Caco-2 (cell line): Measurements from ENCODE around the gene MARF1. TPM values are rescaled to one million over a fixed set of nuclear protein-coding genes. Genes with fewer than 3 reads are reported as not detected.
A peak's percentile ranks its signal among the peaks of the same experiment; 100 is the strongest.

Experiments used
- BruUV-seq: library from RNA; stranded (reverse); fragments of 400-500 nt; replicated peaks from 2 replicates; lab custom pipeline; 2021; lab: Mats Ljungman, UMichigan
- CTCF ChIA-PET: fragments of 300-600 bp; sonication (Branson Sonifier 250); formaldehyde crosslinking; loops from one replicate; lab custom pipeline; 2022; ENCODE audit warnings: antibody characterized with exemption; lab: Charles Lee
- POLR2A ChIA-PET: fragments of 300-600 bp; sonication (Branson Sonifier 250); formaldehyde crosslinking; loops from one replicate; lab custom pipeline; 2022; ENCODE audit warnings: antibody characterized with exemption; lab: Charles Lee
- DNase-seq, 2 experiments: peaks; one replicate each; pipeline versions ENCODE4 v3.0.0 to v3.0.0-alpha.2; 2020 to 2022
- H3K27me3 ChIP-seq: replicated peaks from 2 replicates; pipeline ENCODE4 v1.6.0; 2011; ENCODE audit warnings: low read length; ENCODE audit not compliant: control insufficient read depth, insufficient read depth
- H3K36me3 ChIP-seq: 2 replicates; pipeline ENCODE4 v1.5.1; 2011; ENCODE audit warnings: low read length; ENCODE audit not compliant: control insufficient read depth, insufficient read depth
- H3K4me1 ChIP-seq: fragments of 250-450 bp; sonication (Bioruptor Pico); 2 replicates; pipeline ENCODE4 v1.5.1; 2020; ENCODE audit warnings: mild to moderate bottlenecking
- H3K4me3 ChIP-seq: 2 replicates; pipeline ENCODE4 v1.5.1; 2011; ENCODE audit warnings: low read depth, mild to moderate bottlenecking, control low read depth, low read length
- H3K9me3 ChIP-seq: fragments of 250-450 bp; sonication (Bioruptor Pico); 2 replicates; pipeline ENCODE4 v1.5.1; 2020; ENCODE audit warnings: mild to moderate bottlenecking, moderate library complexity
- H3K27ac Mint-ChIP-seq: one replicate; pipeline ENCODE4 v1.8.0; 2022; ENCODE audit warnings: mixed read lengths; ENCODE audit not compliant: unreplicated experiment
- H3K27me3 Mint-ChIP-seq: one replicate; pipeline ENCODE4 v1.8.0; 2022; ENCODE audit warnings: mixed read lengths; ENCODE audit not compliant: insufficient read depth, unreplicated experiment
- H3K36me3 Mint-ChIP-seq: one replicate; pipeline ENCODE4 v1.8.0; 2022; ENCODE audit warnings: mild to moderate bottlenecking, mixed read lengths; ENCODE audit not compliant: insufficient read depth, unreplicated experiment
- H3K4me1 Mint-ChIP-seq: one replicate; pipeline ENCODE4 v1.8.0; 2022; ENCODE audit warnings: low read depth, mixed read lengths; ENCODE audit not compliant: unreplicated experiment
- H3K4me3 Mint-ChIP-seq: one replicate; pipeline ENCODE4 v1.8.0; 2022; ENCODE audit warnings: mild to moderate bottlenecking, moderate library complexity, mixed read lengths; ENCODE audit not compliant: unreplicated experiment
- H3K9me3 Mint-ChIP-seq: one replicate; pipeline ENCODE4 v1.8.0; 2022; ENCODE audit warnings: mixed read lengths; ENCODE audit not compliant: unreplicated experiment
- intact Hi-C: fragments of 100-400 bp; cut with micrococcal nuclease; formaldehyde crosslinking; loops from one replicate; pipeline ENCODE4 v1.10.0; 2022; ENCODE audit not compliant: unreplicated experiment
- total RNA-seq: library from RNA; stranded (reverse); gene quantifications from 2 replicates; pipeline ENCODE4 v1.2.3, GENCODE V29; 2022
- TF ChIP-seq, protein P1 (sequence below), 2 experiments: fragments of 200-600 bp in 1 of 2; IDR thresholded peaks; 1 replicate in 1 of 2; 2 replicates in 1 of 2; pipeline versions ENCODE4 v1.5.1 to v1.8.0; 2011 to 2022; ENCODE audit warnings: antibody characterized with exemption in 1 of 2, control low read depth in 1 of 2, inconsistent platforms in 1 of 2, low read depth in 1 of 2, low read length in 1 of 2, mild to moderate bottlenecking in 1 of 2, moderate library complexity in 1 of 2; ENCODE audit not compliant: insufficient read depth in 1 of 2, severe bottlenecking in 1 of 2, unreplicated experiment in 1 of 2

Gene MARF1
- total RNA-seq, 1 experiment from 2014 or later, result 22.3 TPM

DNA sequence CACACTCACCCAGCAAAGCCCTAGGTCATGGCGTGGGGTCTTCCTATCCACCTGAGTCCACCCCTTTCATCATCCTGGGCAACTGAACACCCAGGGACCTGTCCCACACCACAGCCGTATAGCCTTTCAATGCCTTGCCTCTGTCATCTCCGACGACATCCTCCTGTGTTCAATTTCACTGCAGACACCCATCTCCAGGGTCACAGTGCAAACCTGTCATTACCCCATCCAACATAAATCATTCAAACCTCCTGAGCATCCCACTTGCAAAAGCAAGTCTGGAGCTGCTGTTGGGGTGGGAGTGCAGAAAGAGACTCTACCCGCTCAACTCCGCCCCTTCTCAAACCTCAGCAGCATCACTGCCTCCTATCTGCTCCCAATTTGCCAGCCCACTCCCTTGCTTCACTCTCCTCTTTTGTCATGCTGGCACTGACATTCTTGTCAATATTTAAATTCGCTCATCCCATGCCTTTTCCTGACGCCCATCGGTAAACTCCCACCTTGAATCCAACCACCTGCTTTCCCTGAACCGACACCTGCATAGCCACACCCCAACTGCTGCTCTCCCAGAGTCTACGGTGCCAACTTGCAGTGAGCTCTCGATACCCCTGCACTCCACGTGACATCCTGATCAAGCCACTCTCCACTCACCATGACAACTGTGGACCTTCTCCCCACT, 37.0 kb downstream of the MARF1 start:
- H3K4me1 Mint-ChIP-seq, result peaks cover 7% of the 10 kb centered on the region
- POLR2A ChIA-PET, result no interaction called here

DNA sequence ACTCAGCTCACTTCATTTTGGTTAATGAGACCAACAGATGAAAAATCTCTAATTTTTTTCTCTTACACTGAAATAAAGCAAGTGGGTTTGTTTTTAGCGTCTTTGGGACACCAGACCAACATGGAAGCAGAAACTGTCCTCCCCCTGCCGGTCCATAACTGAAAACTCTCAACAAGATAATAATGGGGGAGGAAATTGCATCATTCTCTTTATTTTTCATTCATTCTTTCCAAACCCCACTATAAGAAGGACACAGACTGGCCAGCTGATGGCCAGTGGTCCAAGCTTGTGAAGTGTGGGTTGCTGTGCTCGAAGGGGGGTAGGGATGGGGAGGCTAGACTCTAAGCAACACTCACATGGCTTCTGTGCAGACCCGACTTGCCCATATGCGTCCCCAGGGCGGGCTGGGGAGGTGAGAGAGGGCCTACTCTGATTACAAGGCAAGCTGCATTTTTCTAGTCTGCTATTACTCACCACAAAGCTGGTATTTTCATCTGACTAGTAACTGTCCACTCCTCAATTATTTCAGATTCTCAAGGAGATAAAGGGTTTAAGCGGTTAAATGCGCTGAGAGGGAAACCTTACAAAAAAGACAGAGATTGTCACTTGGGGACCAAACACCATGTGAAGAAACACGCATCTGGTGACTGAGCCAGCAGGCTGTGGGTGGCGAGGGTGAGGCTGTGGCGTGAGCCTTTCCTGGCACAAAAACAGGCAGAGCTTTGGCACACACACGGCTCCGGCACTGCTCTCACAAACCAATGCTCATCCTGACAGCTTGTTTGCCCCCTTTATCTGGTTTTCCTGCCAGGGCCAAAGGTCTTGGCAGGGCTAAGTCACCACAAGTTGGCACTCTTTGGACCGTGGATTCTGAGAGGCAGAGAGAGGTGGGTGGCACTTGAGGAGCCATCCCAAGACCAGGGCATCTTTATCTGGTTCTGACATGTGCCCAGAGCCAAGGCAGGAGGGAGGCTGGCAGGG, 38.2 kb downstream of the MARF1 start:
- no peaks in the 10 kb centered on the region for H3K4me1 ChIP-seq
- no peaks in the 10 kb centered on the region for H3K9me3 ChIP-seq
- CTCF ChIA-PET, result no interaction called here
- Mint-ChIP-seq H3K27ac (no peak overlapping the region), H3K36me3 (peaks cover 22% of the 10 kb centered on the region), H3K4me1 (peaks cover 7% of the 10 kb centered on the region), H3K4me3 (no peak overlapping the region), H3K27me3 (no peaks in the 10 kb centered on the region), H3K9me3 (no peaks in the 10 kb centered on the region)
- no peaks in the 10 kb centered on the region for H3K36me3 ChIP-seq
- DNase-seq, result no peak
- no peaks in the 10 kb centered on the region for H3K27me3 ChIP-seq
- TF ChIP-seq, protein P1, sequence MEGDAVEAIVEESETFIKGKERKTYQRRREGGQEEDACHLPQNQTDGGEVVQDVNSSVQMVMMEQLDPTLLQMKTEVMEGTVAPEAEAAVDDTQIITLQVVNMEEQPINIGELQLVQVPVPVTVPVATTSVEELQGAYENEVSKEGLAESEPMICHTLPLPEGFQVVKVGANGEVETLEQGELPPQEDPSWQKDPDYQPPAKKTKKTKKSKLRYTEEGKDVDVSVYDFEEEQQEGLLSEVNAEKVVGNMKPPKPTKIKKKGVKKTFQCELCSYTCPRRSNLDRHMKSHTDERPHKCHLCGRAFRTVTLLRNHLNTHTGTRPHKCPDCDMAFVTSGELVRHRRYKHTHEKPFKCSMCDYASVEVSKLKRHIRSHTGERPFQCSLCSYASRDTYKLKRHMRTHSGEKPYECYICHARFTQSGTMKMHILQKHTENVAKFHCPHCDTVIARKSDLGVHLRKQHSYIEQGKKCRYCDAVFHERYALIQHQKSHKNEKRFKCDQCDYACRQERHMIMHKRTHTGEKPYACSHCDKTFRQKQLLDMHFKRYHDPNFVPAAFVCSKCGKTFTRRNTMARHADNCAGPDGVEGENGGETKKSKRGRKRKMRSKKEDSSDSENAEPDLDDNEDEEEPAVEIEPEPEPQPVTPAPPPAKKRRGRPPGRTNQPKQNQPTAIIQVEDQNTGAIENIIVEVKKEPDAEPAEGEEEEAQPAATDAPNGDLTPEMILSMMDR (IDR thresholded peaks at IDR 0.05; ENCODE audit: insufficient read depth in 1 of 2, low read depth in 1 of 2, low read length in 1 of 2, severe bottlenecking in 1 of 2, unreplicated experiment in 1 of 2), result no peak
- POLR2A ChIA-PET, result no interaction called here
- H3K4me3 ChIP-seq, result no peak overlapping the region
- intact Hi-C loops, result no loop called here
- BruUV-seq, result no TSS peak

More for the DNA sequence above, 37.0 kb downstream of the MARF1 start:
- intact Hi-C loops, result no loop called here
- CTCF ChIA-PET, result no interaction called here
- H3K36me3 Mint-ChIP-seq, result peaks cover 20% of the 10 kb centered on the region
- DNase-seq, result no peak
- Histone ChIP-seq H3K4me3 (no peak overlapping the region), H3K27me3 (no peaks in the 10 kb centered on the region), H3K36me3 (no peaks in the 10 kb centered on the region), H3K4me1 (no peaks in the 10 kb centered on the region), H3K9me3 (no peaks in the 10 kb centered on the region)
- H3K27ac Mint-ChIP-seq, result peak overlapping the region; percentile 0
- no peak overlapping the region for H3K4me3 Mint-ChIP-seq
- TF ChIP-seq, protein P1 (IDR thresholded peaks at IDR 0.05; ENCODE audit: insufficient read depth in 1 of 2, low read depth in 1 of 2, low read length in 1 of 2, severe bottlenecking in 1 of 2, unreplicated experiment in 1 of 2), result no peak
- H3K9me3 Mint-ChIP-seq, result no peaks in the 10 kb centered on the region
- H3K27me3 Mint-ChIP-seq, result no peaks in the 10 kb centered on the region
- no TSS peak for BruUV-seq

DNA sequence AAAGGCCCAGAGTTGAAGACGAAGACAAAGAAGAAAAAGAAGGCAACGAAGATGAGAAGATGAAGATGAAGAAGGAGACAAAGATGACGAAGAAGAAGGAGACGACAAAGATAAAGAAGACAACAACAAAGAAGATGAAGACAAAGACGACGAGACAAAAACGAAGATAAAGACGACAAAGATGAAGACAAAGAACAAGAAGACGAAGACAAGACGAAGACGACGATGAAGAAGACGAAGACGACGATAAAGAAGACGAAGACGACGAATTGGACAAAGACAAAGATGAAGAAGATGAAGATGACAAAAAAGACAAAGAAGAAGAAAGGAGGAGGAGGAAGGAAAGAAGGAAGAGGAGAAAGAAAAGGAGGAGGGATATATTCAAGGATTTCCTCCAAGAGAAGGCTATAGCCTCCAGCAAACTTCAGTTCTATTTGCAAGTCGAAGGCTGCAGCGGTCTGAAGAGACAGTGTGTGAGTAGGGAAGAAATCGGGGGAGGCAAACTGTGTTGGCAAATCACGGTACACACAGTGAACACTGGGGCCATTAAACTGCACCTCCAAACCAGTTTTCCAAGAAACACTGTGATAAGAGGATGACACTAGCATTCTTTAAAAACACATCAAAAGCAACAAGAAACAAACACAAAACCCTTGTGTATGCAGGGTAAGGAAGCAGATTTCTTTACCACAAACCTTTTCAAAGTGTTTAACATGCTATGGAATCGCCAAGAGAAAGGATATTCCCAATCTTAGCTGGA, 40.5 kb downstream of the MARF1 start:
- CTCF ChIA-PET, result no interaction called here
- TF ChIP-seq, protein P1 (IDR thresholded peaks at IDR 0.05; ENCODE audit: insufficient read depth in 1 of 2, low read depth in 1 of 2, low read length in 1 of 2, severe bottlenecking in 1 of 2, unreplicated experiment in 1 of 2), result no peak
- BruUV-seq, result no TSS peak
- H3K27me3 Mint-ChIP-seq, result no peaks in the 10 kb centered on the region
- H3K9me3 ChIP-seq, result no peaks in the 10 kb centered on the region
- no peaks in the 10 kb centered on the region for H3K27me3 ChIP-seq
- H3K4me1 Mint-ChIP-seq, result peaks cover 7% of the 10 kb centered on the region
- intact Hi-C loops, result no loop called here
- H3K36me3 ChIP-seq, result no peaks in the 10 kb centered on the region
- peaks cover 22% of the 10 kb centered on the region for H3K36me3 Mint-ChIP-seq
- POLR2A ChIA-PET, result no interaction called here
- DNase-seq, result peak in 1 of 2 experiments; percentile 24
- H3K4me3 ChIP-seq, result no peak overlapping the region
- H3K27ac Mint-ChIP-seq, result no peak overlapping the region
- H3K4me3 Mint-ChIP-seq, result no peak overlapping the region
- no peaks in the 10 kb centered on the region for H3K4me1 ChIP-seq
- no peaks in the 10 kb centered on the region for H3K9me3 Mint-ChIP-seq
